SK-N-SH treated with all-trans-retinoic acid at 6 μM for 48 hours (cell line): ENCODE results near the gene BPIFB2.

Experiments used
- ESRRG ChIP-seq: fragments of 250-450 bp; sonication (Bioruptor Pico); IDR thresholded peaks from 2 replicates; pipeline ENCODE4 v1.6.1; 2021; ENCODE audit warnings: mild to moderate bottlenecking
- ZNF70 ChIP-seq: fragments of 450-650 bp; formaldehyde crosslinking; IDR thresholded peaks from 2 replicates; pipeline ENCODE4 v1.5.0; 2020; ENCODE audit warnings: mild to moderate bottlenecking, moderate library complexity

- TF ChIP-seq ZNF70 (CRISPR knock-in tag) (no peak), ESRRG (CRISPR knock-in tag) (no peak)
Observed at GRCh38 chr20:32967961-32968457, 39.5 kb upstream of the BPIFB2 start.
